Loucy (cell line): Measurements from ENCODE around the gene CNBD2.

ENCODE experiments used
- H2AFZ ChIP-seq: fragments of 200-600 bp; sonication (generic); 2 replicates; pipeline ENCODE4 v1.6.0; 2016; ENCODE audit warnings: antibody characterized with exemption, mild to moderate bottlenecking, low read length, moderate library complexity
- H3F3A ChIP-seq: fragments of 200-600 bp; 2 replicates; pipeline ENCODE4 v1.6.0; 2016; ENCODE audit warnings: antibody characterized with exemption, low read depth, mild to moderate bottlenecking
- H3K27me3 ChIP-seq: fragments of 200-600 bp; sonication (generic); 2 replicates; pipeline ENCODE4 v1.6.1; 2014; ENCODE audit warnings: low read length, mild to moderate bottlenecking; ENCODE audit not compliant: insufficient read depth, poor library complexity, severe bottlenecking
- H3K36me3 ChIP-seq: fragments of 200-600 bp; sonication (generic); 2 replicates; pipeline ENCODE4 v1.6.1; 2016; ENCODE audit warnings: low read length; ENCODE audit not compliant: insufficient read depth
- H3K4me1 ChIP-seq: fragments of 200-600 bp; sonication (generic); 2 replicates; pipeline ENCODE4 v1.5.1; 2014; ENCODE audit warnings: low read length, mild to moderate bottlenecking; ENCODE audit not compliant: insufficient read depth, poor library complexity, severe bottlenecking
- H3K4me2 ChIP-seq: fragments of 200-600 bp; sonication (generic); 2 replicates; pipeline ENCODE4 v1.6.0; 2014; ENCODE audit warnings: antibody characterized with exemption, low read length, low read depth, mild to moderate bottlenecking; ENCODE audit not compliant: poor library complexity, severe bottlenecking
- H3K4me3 ChIP-seq: fragments of 200-600 bp; sonication (generic); 2 replicates; pipeline ENCODE4 v1.5.1; 2014; ENCODE audit warnings: low read length, mild to moderate bottlenecking, mixed read lengths; ENCODE audit not compliant: poor library complexity, severe bottlenecking
- H3K79me2 ChIP-seq: fragments of 200-600 bp; sonication (generic); 2 replicates; pipeline ENCODE4 v1.6.1; 2014; ENCODE audit warnings: low read length; ENCODE audit not compliant: insufficient read depth
- H3K9ac ChIP-seq: fragments of 200-600 bp; sonication (generic); 2 replicates; pipeline ENCODE4 v1.6.0; 2014; ENCODE audit warnings: mild to moderate bottlenecking, low read depth, low read length, moderate library complexity; ENCODE audit not compliant: poor library complexity, severe bottlenecking
- H3K9me2 ChIP-seq: fragments of 200-600 bp; sonication (generic); replicated peaks from 2 replicates; pipeline ENCODE4 v1.6.1; 2016; ENCODE audit warnings: low read depth, low read length, mixed read lengths
- H3K9me3 ChIP-seq: fragments of 200-600 bp; sonication (generic); 2 replicates; pipeline ENCODE4 v1.6.1; 2014; ENCODE audit warnings: mild to moderate bottlenecking, antibody characterized with exemption, low read length, low read depth; ENCODE audit not compliant: insufficient read depth
- H4K20me1 ChIP-seq: fragments of 200-600 bp; sonication (generic); 2 replicates; pipeline ENCODE4 v1.6.0; 2014; ENCODE audit warnings: antibody characterized with exemption, low read length, mild to moderate bottlenecking; ENCODE audit not compliant: insufficient read depth, poor library complexity, severe bottlenecking
- EZH2phosphoT487 ChIP-seq: fragments of 200-600 bp; IDR thresholded peaks from 2 replicates; pipeline ENCODE4 v1.6.1; 2018; ENCODE audit warnings: antibody characterized with exemption, mild to moderate bottlenecking, moderate library complexity, borderline replicate concordance
- TF ChIP-seq, protein P1 (sequence below): fragments of 200-600 bp; sonication (generic); conservative IDR thresholded peaks from 2 replicates; pipeline ENCODE4 v1.5.1; 2014; ENCODE audit warnings: mild to moderate bottlenecking, antibody characterized with exemption, low read length

The CNBD2 gene

GRCh38 chr20:35988910-35989463, 20.6 kb downstream of the CNBD2 start:
- H3K9me2 ChIP-seq = no peaks in the 10 kb centered on the region
- no peak for TF ChIP-seq EZH2phosphoT487
- TF ChIP-seq, protein P1, sequence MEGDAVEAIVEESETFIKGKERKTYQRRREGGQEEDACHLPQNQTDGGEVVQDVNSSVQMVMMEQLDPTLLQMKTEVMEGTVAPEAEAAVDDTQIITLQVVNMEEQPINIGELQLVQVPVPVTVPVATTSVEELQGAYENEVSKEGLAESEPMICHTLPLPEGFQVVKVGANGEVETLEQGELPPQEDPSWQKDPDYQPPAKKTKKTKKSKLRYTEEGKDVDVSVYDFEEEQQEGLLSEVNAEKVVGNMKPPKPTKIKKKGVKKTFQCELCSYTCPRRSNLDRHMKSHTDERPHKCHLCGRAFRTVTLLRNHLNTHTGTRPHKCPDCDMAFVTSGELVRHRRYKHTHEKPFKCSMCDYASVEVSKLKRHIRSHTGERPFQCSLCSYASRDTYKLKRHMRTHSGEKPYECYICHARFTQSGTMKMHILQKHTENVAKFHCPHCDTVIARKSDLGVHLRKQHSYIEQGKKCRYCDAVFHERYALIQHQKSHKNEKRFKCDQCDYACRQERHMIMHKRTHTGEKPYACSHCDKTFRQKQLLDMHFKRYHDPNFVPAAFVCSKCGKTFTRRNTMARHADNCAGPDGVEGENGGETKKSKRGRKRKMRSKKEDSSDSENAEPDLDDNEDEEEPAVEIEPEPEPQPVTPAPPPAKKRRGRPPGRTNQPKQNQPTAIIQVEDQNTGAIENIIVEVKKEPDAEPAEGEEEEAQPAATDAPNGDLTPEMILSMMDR = no peak

DNA sequence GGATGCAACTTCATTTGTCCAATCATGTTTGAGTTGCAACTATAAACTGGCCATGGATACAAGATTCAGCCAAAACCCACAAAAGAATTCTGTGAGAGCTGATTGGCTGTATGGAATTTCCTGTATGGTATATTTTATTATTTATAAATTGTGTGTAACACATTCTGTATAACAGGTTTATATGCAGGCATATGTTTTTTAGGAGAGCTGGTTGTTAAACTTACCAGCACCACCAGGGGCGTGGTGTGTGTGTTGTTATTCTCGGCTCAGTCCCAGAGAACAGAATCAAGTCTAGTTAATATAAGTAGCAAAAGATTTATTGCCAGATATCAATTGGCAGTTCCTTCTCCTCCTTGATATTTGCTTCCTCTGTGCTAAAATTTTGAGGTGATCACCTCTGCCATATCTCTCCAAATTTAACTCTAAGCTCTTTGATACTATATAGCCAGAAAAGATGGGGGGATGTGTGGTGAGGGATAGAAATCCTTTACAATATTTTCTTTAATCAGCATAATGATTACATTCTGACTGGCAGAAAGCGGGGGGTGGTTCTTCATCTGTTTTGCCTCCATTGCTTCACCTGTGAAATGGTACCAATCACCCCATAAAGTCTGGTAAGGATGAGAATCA, 22.9 kb downstream of the CNBD2 start:
- H3K4me2 ChIP-seq = no peak overlapping the region
- no peak overlapping the region for H2AFZ ChIP-seq
- no peak overlapping the region for H3K9ac ChIP-seq
- no peaks in the 10 kb centered on the region for H3K4me1 ChIP-seq
- no peaks in the 10 kb centered on the region for H4K20me1 ChIP-seq
- no peaks in the 10 kb centered on the region for H3K36me3 ChIP-seq
- H3K9me2 ChIP-seq = no peaks in the 10 kb centered on the region
- no peak overlapping the region for H3K4me3 ChIP-seq
- TF ChIP-seq, protein P1 = peak; percentile 58
- TF ChIP-seq EZH2phosphoT487 = no peak
- no peaks in the 10 kb centered on the region for H3F3A ChIP-seq
- no peaks in the 10 kb centered on the region for H3K9me3 ChIP-seq
- H3K79me2 ChIP-seq = no peaks in the 10 kb centered on the region
- H3K27me3 ChIP-seq = no peaks in the 10 kb centered on the region

More at GRCh38 chr20:35988910-35989463, 20.6 kb downstream of the CNBD2 start:
- H3K4me2 ChIP-seq = no peak overlapping the region
- no peaks in the 10 kb centered on the region for H3K36me3 ChIP-seq
- H3K4me1 ChIP-seq = no peaks in the 10 kb centered on the region
- no peaks in the 10 kb centered on the region for H3F3A ChIP-seq
- H3K4me3 ChIP-seq = no peak overlapping the region
- H3K79me2 ChIP-seq = no peaks in the 10 kb centered on the region
- H2AFZ ChIP-seq = no peak overlapping the region
- no peaks in the 10 kb centered on the region for H3K9me3 ChIP-seq
- no peak overlapping the region for H3K9ac ChIP-seq
- H3K27me3 ChIP-seq = no peaks in the 10 kb centered on the region
- H4K20me1 ChIP-seq = no peaks in the 10 kb centered on the region

GRCh38 chr20:35992713-35993335, 24.4 kb downstream of the CNBD2 start:
- Histone ChIP-seq H3K4me2 (peak overlapping the region; percentile 40), H3K4me3 (peak overlapping the region; percentile 45), H3K9me2 (no peaks in the 10 kb centered on the region)

More at GRCh38 chr20:35992713-35993335, 24.4 kb downstream of the CNBD2 start:
- no peaks in the 10 kb centered on the region for H3K9me3 ChIP-seq
- H2AFZ ChIP-seq = peak overlapping the region; percentile 81
- no peaks in the 10 kb centered on the region for H3K27me3 ChIP-seq
- no peaks in the 10 kb centered on the region for H3K4me1 ChIP-seq
- no peaks in the 10 kb centered on the region for H3K36me3 ChIP-seq
- H3F3A ChIP-seq = no peaks in the 10 kb centered on the region
- peak overlapping the region; percentile 4 for H3K9ac ChIP-seq
- H3K79me2 ChIP-seq = no peaks in the 10 kb centered on the region
- TF ChIP-seq, protein P1 = peak; percentile 87
- TF ChIP-seq EZH2phosphoT487 = no peak
- H4K20me1 ChIP-seq = no peaks in the 10 kb centered on the region
